Putamen (tissue), 1 donor: ENCODE measurements around the gene DNAH8.
"Not testable (repeated sequence)": the region's sequence is repeated elsewhere in the genome, so short reads cannot be mapped to it uniquely, and the experiment has no call there.

ENCODE experiments used
- DNase-seq: peaks from one replicate; pipeline ENCODE4 v3.0.0-alpha.2; 2016; ENCODE audit warnings: low spot score

DNAH8 gene

GRCh38 chr6:38909015-38909730, 194.1 kb downstream of the DNAH8 start:
- DNase-seq, result no peak

- no peak for DNase-seq
Observed at GRCh38 chr6:38910207-38910606, 195.1 kb downstream of the DNAH8 start.

- DNase-seq, result no peak
Observed at GRCh38 chr6:38912378-38912777, 197.3 kb downstream of the DNAH8 start.

- no peak for DNase-seq
Observed at GRCh38 chr6:38915205-38915925, 200.3 kb downstream of the DNAH8 start.

GRCh38 chr6:38921540-38921939, 206.4 kb downstream of the DNAH8 start:
- not testable (repeated sequence) for DNase-seq

DNA sequence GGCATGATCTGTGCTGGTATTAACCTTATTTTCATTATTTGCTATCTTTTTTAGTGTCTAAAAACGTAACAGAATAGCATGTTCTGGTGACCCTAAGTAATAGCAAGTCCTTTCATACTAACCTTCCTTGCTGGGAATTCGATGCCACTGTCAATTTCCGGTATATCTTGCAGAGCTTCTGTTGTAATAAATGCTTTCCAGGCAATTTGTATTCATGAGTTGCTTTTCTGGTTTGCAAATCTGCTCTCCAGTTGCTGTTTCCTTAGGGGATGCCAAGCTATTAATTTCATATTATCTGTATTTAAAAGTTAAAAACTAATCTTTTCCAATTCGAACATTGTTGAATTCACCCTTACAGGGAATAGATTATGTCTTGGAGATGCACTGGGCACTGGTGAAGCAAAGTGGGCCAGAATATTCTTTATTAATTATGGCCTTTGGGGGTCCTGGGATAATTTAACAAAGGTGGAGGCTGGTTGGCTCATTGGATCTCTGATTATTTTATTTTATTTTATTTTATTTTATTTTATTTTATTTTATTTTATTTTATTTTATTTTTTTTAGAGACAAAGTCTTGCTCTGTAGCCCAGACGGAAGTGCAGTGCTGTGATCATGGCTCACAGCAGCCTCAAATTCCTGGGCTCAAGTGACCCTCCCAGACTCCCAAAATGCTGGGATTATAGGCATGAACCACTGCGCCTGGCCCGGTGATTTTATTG, 209.8 kb downstream of the DNAH8 start:
- no peak for DNase-seq

GRCh38 chr6:38929560-38929959, 214.4 kb downstream of the DNAH8 start:
- DNase-seq, result no peak

- DNase-seq, result no peak
Observed at GRCh38 chr6:38933426-38933825, 218.3 kb downstream of the DNAH8 start.

- DNase-seq, result no peak
Observed at GRCh38 chr6:38935051-38935450, 219.9 kb downstream of the DNAH8 start.

DNA sequence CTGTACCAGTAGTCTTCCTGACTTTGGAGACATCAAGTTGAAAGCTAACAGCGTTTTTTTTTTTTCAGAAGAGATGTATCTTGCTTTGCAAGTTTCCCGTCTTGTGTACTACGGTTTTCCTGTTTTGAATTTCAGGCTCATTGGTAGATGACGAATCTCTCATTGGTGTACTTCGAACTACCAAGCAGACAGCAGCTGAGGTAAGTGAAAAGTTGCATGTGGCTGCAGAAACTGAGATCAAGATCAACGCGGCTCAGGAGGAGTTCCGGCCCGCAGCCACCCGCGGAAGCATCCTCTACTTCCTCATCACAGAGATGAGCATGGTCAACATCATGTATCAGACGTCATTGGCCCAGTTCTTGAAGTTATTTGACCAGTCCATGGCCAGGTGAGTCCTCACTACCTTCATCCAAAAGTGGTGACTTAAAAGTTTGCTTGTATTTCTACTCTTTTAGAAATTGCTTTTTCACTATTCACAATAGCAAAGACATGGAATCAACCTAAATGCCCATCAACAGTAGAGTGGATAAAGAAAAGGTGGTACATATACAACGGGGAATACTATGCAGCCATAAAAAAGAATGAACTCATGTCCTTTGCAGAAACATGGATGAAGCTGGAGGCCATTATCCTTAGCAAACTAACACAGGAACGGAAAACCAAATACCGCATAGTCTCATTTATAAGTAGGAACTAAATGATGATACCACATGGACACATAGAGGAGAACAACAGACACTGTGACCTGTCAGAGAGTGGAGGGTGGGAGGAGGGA, 222.9 kb downstream of the DNAH8 start:
- no peak for DNase-seq

DNA sequence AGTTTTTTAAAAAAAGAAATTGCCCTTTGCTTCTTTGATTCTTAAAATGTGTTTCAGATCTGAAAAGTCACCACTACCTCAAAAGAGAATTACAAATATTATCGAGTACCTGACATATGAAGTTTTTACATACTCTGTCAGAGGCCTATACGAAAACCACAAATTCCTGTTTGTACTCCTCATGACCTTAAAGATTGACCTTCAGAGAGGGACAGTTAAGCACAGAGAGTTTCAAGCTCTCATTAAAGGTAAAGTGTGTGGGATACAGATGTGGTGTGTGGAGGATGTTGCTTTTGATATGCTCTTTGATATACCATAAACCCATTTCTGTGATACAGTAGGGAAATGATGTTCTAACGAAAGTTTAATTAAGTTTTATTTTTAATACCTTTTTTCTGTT, 223.6 kb downstream of the DNAH8 start:
- DNase-seq, result no peak

DNA sequence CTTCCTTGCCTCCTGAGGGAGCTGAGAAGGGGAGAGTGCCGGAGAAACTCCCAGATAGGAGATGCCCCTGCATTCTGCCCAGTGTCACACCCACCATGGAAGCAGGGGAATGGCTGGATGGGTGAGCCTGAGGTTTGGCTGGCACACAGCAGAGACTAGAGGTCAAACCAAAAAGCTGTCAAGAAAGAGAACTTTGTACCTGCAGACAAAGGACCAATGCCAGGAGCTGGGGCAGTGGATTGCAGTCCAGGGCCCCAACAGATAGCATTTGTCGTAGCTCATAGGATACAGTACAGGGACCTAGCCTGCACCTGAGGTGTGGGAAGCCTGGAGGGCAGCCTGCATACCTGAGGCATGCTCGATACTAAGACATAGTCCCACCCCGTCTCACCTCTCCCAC, 227.3 kb downstream of the DNAH8 start:
- no peak for DNase-seq

DNA sequence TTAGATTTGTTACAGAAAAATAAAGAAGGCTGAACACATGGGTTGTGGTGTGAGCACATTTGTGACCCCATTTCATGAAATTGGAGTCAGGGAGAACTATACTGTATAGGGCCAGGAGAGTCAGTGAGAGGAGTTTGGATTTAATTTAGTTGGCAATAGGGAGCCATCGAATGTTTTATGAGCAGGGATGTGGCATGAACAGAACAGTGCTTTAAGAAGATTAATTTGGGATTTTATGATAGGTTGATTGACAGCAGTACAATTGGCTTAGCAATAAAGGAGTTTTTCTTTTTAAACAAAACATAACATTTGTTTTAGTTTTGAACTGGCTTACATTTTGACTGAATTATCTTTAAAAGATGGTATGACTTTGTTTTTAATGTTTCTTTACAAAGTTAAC, 227.9 kb downstream of the DNAH8 start:
- no peak for DNase-seq

- no peak for DNase-seq
Observed at GRCh38 chr6:38943964-38944363, 228.9 kb downstream of the DNAH8 start.

DNA sequence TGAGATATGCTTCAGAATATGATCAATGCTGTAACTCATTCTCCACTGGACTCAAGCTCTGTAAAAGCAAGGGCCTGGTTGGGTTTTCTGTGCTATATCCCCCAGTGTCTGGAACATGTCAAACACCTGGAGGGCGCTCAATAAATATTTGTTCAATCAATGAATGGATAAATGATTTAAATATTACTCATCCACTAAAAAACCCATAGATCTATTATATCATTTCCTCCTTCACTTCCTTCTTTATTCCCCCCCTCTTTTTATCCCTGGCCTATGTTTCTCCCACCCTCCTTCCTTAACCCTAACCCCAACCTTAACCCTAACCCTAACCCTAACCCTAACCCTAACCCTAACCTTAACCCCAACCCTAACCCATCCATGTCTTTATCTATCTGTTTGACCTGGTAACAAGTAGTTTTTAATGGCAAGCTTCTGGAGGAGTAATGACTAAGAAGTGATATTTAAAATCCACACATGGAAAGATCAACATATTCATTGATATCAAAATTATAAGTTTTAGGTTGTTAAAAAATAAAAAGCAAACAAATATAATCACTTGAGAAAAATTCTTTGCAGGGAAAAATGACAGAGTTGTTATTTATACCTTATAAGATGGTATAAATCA, 229.7 kb downstream of the DNAH8 start:
- DNase-seq, result no peak

GRCh38 chr6:38955861-38956260, 240.8 kb downstream of the DNAH8 start:
- DNase-seq, result peak; percentile 3

GRCh38 chr6:38957426-38957825, 242.3 kb downstream of the DNAH8 start:
- DNase-seq, result no peak

GRCh38 chr6:38959138-38959537, 244.0 kb downstream of the DNAH8 start:
- no peak for DNase-seq

GRCh38 chr6:38968702-38969149, 253.6 kb downstream of the DNAH8 start:
- no peak for DNase-seq

DNA sequence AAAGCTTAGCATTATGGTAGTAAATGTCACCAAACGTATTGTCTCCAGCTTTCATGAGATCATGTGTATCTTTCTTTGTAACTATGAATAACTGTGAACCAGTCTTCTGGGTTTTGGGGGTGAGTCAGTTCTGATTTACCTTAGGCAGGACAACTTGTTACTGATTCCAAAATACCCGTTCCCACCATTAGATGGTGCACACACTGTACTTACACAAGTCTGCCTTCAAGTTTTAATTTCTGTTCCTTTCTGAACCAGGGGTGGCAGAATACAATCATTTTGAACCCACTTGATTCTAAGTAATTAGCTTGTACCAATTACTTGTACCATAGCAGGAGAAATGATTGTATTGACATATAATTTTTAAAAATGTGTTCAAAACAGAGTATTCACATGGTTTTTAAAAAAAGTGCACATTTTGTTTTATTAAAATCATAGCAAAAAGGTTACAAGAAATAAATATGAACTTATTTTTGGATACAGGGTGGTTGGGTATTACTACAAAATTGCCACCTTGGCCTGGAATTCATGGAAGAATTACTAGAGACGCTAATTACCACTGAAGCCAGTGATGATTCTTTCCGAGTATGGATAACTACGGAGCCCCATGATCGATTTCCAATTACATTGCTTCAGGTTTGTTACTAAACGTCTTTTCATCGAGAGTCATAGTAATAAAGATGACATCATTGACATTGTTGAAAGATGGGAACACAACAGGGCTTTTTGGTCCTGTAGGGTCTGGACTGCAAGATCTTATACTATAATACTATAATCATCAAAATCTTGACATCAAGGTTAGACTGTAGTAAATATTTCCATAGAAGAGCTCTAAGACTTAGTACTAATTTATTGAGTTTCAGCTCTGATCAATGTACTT, 258.3 kb downstream of the DNAH8 start:
- peak; percentile 32 for DNase-seq
